GM13977 (cell line): ENCODE data around the gene CXCR4.

Source experiments
- DNase-seq: peaks from one replicate; pipeline ENCODE4 v3.0.0; 2012; ENCODE audit warnings: low spot score
- in situ Hi-C: fragments of 300-500 bp; cut with MboI; formaldehyde crosslinking; loops from one replicate; pipeline ENCODE4 v1.12.0; 2022; ENCODE audit warnings: low sequenced_read_pairs, low pct_unique_long_range_greater_than_20kb, mixed read lengths, inconsistent platforms; ENCODE audit not compliant: unreplicated experiment
- TF ChIP-seq, protein P1 (sequence below): IDR thresholded peaks from 2 replicates; pipeline ENCODE4 v1.5.1; 2012; ENCODE audit warnings: mild to moderate bottlenecking, control low read depth; ENCODE audit not compliant: insufficient read depth; ENCODE audit errors: extremely low read depth, missing control alignments

Gene CXCR4

DNA sequence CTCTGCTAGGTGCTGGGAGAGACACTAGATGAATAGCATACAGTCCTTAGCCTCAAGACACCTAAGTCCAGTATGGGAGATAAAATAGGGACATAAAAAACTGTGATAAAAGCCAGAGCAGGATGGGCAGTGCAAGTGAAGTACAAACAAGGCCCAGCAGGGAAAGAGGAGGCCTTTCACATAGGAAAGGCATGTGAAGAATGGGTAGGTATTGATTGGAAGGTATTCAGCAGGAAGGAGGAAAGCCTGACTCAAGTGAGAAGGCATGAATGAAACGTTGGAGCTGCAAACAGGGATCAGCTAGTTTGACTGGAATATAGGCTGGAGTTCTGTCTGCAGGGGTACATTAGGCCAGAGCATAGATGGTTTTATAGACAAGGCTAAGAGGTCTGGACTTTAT, 11.0 kb upstream of the CXCR4 start:
- in situ Hi-C loops: loop anchor here (10.0 kb wide), 1 partner anchor 256 kb away; no protein-coding TSS in a partner anchor
- TF ChIP-seq, protein P1, sequence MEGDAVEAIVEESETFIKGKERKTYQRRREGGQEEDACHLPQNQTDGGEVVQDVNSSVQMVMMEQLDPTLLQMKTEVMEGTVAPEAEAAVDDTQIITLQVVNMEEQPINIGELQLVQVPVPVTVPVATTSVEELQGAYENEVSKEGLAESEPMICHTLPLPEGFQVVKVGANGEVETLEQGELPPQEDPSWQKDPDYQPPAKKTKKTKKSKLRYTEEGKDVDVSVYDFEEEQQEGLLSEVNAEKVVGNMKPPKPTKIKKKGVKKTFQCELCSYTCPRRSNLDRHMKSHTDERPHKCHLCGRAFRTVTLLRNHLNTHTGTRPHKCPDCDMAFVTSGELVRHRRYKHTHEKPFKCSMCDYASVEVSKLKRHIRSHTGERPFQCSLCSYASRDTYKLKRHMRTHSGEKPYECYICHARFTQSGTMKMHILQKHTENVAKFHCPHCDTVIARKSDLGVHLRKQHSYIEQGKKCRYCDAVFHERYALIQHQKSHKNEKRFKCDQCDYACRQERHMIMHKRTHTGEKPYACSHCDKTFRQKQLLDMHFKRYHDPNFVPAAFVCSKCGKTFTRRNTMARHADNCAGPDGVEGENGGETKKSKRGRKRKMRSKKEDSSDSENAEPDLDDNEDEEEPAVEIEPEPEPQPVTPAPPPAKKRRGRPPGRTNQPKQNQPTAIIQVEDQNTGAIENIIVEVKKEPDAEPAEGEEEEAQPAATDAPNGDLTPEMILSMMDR: no peak
- no peak for DNase-seq

DNA sequence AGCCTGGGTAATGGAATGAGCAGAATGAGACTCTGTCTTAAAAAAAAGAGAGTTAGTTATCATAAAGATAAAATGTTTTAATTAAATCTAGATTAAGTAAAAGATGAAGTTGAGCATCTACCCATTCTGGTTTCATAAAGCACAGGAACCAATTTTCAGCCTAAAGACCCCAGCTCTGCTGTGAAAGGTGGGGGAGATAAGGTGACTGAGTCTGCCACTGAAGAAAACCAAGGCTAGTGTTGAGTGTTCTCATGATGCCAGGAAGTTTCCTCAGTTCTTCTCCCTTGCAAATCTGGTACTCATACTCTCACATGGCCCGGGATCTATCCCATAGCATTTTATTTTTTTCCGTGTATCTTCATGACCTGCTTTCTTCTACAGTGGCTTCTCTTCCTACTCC, 10.4 kb upstream of the CXCR4 start:
- TF ChIP-seq, protein P1: no peak
- no peak for DNase-seq
- in situ Hi-C loops: loop anchor here (10.0 kb wide), 1 partner anchor 256 kb away; no protein-coding TSS in a partner anchor

DNA sequence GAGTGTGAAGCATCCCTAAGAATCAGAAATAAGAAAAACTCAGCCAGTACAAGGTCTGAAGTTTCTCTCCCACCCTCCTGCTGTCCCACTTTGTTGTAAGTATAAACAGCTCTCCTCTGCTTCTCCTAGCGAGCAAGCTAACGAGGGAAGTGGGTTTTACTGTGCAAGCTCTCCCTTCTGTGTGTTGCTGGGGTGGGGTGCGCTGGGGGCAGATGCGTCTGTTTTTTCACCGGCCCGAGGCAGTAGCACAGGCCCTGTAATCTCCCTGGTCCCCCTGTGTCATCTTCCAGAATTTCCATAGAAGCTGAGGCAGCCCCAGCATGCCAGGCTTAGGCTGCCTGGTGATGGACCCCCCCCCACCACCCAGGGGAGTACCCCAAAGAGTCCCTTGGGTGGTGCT, 9.4 kb upstream of the CXCR4 start:
- DNase-seq: no peak
- in situ Hi-C loops: loop anchor here (10.0 kb wide), 1 partner anchor 257 kb away; no protein-coding TSS in a partner anchor
- TF ChIP-seq, protein P1: no peak

DNA sequence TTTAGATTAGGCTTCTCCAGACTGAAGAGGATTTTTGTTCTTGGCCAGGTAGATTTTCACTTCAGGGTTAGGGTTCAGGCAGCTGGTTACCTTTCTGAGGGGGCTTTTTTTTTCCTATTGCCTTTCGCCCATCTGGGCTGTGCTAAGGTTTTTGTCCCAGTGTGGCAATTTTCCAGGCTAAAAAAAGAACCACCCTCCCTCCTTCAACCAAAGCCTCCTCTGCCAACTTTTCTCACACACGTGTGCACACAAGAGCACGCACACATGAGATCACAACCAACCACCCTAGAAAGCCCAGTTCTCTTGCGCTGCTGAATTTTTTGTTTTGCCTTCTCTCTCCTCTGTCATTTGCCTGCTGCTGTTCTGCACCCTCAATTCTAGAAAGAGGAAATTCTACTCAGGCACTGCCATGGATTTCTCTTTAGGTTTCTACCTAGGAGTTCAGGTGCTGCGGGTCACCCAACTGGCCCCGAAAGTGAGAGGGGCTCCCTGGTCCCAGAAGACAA, 8.5 kb upstream of the CXCR4 start:
- DNase-seq: no peak
- TF ChIP-seq, protein P1: no peak
- in situ Hi-C loops: loop anchor here (10.0 kb wide), 1 partner anchor 258 kb away; no protein-coding TSS in a partner anchor

DNA sequence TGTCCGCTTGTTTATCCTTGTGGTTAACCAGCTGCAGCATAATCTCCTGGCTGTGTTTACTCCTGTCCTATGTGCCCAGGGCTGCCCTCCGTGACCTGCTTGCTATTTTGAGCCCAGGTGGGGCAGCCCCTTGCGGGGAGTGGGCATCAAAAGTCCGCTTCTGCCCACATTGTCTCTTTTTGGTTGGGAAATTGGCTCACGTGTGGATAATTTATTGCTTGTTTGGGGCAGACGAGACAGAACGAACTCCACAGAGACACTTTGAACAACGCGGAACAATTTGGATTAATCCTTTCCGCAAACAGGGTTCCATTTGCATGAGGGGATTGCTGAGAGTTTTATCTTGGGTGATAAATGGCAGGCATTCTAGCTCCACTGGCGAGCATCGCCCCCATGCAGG, 8.1 kb upstream of the CXCR4 start:
- TF ChIP-seq, protein P1: no peak
- no peak for DNase-seq
- in situ Hi-C loops: loop anchor here (10.0 kb wide), 1 partner anchor 259 kb away; no protein-coding TSS in a partner anchor

DNA sequence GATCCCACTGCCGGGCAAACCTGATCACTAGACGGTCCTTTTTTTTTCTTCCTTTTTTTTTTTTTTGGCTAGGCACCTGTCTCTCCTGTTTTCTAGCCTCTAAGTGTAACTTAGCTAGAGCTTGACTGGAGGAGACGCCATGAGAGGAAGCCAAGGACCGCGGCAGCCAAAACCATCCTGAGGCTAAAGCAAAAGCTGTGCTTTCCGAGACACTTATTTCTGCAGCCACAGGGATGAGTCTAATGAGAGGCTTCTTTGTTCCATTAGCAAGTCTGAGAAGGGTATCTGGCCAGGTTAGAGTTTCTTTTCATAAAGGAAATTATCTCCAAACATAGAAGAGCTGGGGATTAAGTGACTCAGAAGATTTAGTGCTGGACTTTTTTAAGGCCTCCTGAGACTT, 7.3 kb upstream of the CXCR4 start:
- DNase-seq: no peak
- TF ChIP-seq, protein P1: no peak
- in situ Hi-C loops: loop anchor here (10.0 kb wide), 1 partner anchor 260 kb away; no protein-coding TSS in a partner anchor
